HepG2 (cell line): ENCODE data around the gene CELSR2. TPM values are rescaled to one million over a fixed set of nuclear protein-coding genes. Genes with fewer than 3 reads are reported as not detected.

Source experiments
- ATAC-seq: fragments of 200-7000 bp; cut with Tn5 transposase; 3 replicates; pipeline ENCODE4 v1.9.1; 2020; ENCODE audit warnings: mild to moderate bottlenecking, moderate library complexity
- BruUV-seq: library from RNA; stranded (reverse); fragments of 400-500 nt; replicated peaks from 2 replicates; lab custom pipeline; 2021; lab: Mats Ljungman, UMichigan
- CTCF ChIA-PET: fragments of 300-600 bp; formaldehyde crosslinking; extraction: SDS; loops from one replicate; lab custom pipeline; 2021; ENCODE audit warnings: low total read pairs, inconsistent platforms, low intra/inter-chr PET ratio; lab: Yijun Ruan, JAX
- POLR2A ChIA-PET: fragments of 350-600 bp; sonication (Branson Sonifier 250); formaldehyde crosslinking; loops from one replicate; lab custom pipeline; 2020; ENCODE audit warnings: antibody characterized with exemption, inconsistent platforms; lab: Yijun Ruan, JAX
- DNase-seq: peaks from one replicate; pipeline ENCODE4 v3.0.0-alpha.2; 2015; ENCODE audit warnings: low spot score
- FAIRE-seq: peaks from 3 replicates; lab custom pipeline; 2011; peaks lifted over from hg19 to GRCh38; lab: Jason Lieb, UNC
- H2AFZ ChIP-seq: one replicate; pipeline ENCODE4 v1.6.1; 2011; ENCODE audit warnings: low read length, inconsistent platforms
- H3K27ac ChIP-seq: fragments of 300-600 bp; 3 replicates; pipeline ENCODE4 v1.8.0; 2011; ENCODE audit warnings: mixed run types, mild to moderate bottlenecking, mixed read lengths, low read length, inconsistent platforms; ENCODE audit not compliant: insufficient read depth; ENCODE audit errors: extremely low read length
- H3K27me3 ChIP-seq, 2 experiments: fragments of 200-600 bp in 1 of 2; 2 replicates in 1 of 2; 3 replicates in 1 of 2; pipeline versions ENCODE4 v1.6.0 to v1.8.0; 2011; ENCODE audit warnings: low read length in 2 of 2, mild to moderate bottlenecking in 2 of 2, moderate library complexity in 2 of 2, inconsistent platforms in 1 of 2; ENCODE audit not compliant: insufficient read depth in 2 of 2, control insufficient read depth in 1 of 2
- H3K36me3 ChIP-seq, 2 experiments: fragments of 200-600 bp in 1 of 2; replicated peaks in 1 of 2; 2 replicates in 1 of 2; 3 replicates in 1 of 2; pipeline versions ENCODE4 v1.5.1 to v1.8.0; 2011; ENCODE audit warnings: low read length in 2 of 2, inconsistent platforms in 1 of 2; ENCODE audit not compliant: insufficient read depth in 2 of 2, control insufficient read depth in 1 of 2
- H3K4me1 ChIP-seq: 2 replicates; pipeline ENCODE4 v1.5.1; 2012; ENCODE audit warnings: low read length, inconsistent platforms; ENCODE audit not compliant: insufficient read depth
- H3K4me2 ChIP-seq: 2 replicates; pipeline ENCODE4 v1.6.0; 2011; ENCODE audit warnings: low read depth, low read length, inconsistent platforms
- H3K4me3 ChIP-seq, 3 experiments: fragments of 200-600 bp in 1 of 3; sonication (generic), shearing (Covaris generic) in 1 of 3; replicated peaks in 1 of 3; 2 replicates each; pipeline ENCODE4 v1.5.1; 2011 to 2016; ENCODE audit warnings: low read length in 3 of 3, inconsistent platforms in 2 of 3, low read depth in 2 of 3, mild to moderate bottlenecking in 2 of 3, control low read depth in 1 of 3, mixed read lengths in 1 of 3; ENCODE audit not compliant: insufficient read depth in 1 of 3
- H3K79me2 ChIP-seq: one replicate; pipeline ENCODE4 v1.6.1; 2011; ENCODE audit warnings: low read length, inconsistent platforms; ENCODE audit not compliant: insufficient read depth
- H3K9ac ChIP-seq: 2 replicates; pipeline ENCODE4 v1.6.0; 2011; ENCODE audit warnings: mild to moderate bottlenecking, low read depth, low read length, inconsistent platforms; ENCODE audit not compliant: insufficient read depth
- H3K9me3 ChIP-seq: 2 replicates; pipeline ENCODE4 v1.5.1; 2012; ENCODE audit warnings: mild to moderate bottlenecking, low read length
- H4K20me1 ChIP-seq: 2 replicates; pipeline ENCODE4 v1.6.0; 2011; ENCODE audit warnings: inconsistent platforms, mild to moderate bottlenecking, low read length, moderate library complexity; ENCODE audit not compliant: insufficient read depth
- CBX1 ChIP-seq: IDR thresholded peaks from one replicate; pipeline ENCODE4 v1.6.1; 2016; ENCODE audit warnings: antibody characterized with exemption, low read depth
- ZBTB49 ChIP-seq: sonication (generic); formaldehyde crosslinking; IDR thresholded peaks from 2 replicates; pipeline ENCODE4 v1.4.0; 2020; ENCODE audit warnings: missing genetic modification reagents, borderline replicate concordance
- ZNF230 ChIP-seq: sonication (generic); formaldehyde crosslinking; IDR thresholded peaks from 2 replicates; pipeline ENCODE4 v1.4.0; 2020; ENCODE audit warnings: mild to moderate bottlenecking, missing genetic modification reagents
- ZNF263 ChIP-seq: sonication (generic); formaldehyde crosslinking; IDR thresholded peaks from 2 replicates; pipeline ENCODE4 v1.4.0; 2020; ENCODE audit warnings: missing genetic modification reagents
- ZNF580 ChIP-seq: IDR thresholded peaks from 2 replicates; pipeline ENCODE4 v1.6.1; 2016; ENCODE audit warnings: low read depth, borderline replicate concordance
- WGBS: methylation state at CpG from one replicate; pipeline ENCODE4 v1.1.6; 2017; ENCODE audit warnings: low lambda C conversion rate; 5-methylcytosine and 5-hydroxymethylcytosine counted together
- in situ Hi-C: cut with HindIII; loops from 2 replicates; pipeline ENCODE4 v1.10.0; 2017; ENCODE audit warnings: low pct_unique_long_range_greater_than_20kb; ENCODE audit not compliant: extremely low pct_ligation_motif_present
- intact Hi-C: fragments of 100-400 bp; cut with micrococcal nuclease; formaldehyde crosslinking; loops from one replicate; pipeline ENCODE4 v1.10.0; 2022; ENCODE audit not compliant: unreplicated experiment
- polyA plus RNA-seq, 8 experiments: library from polyadenylated mRNA; depleted of rRNA in 3 of 8; stranded (reverse) in 7 of 8; unstranded in 1 of 8; fragments of >200 nt; fragmentation: Illumina TruSeq in 4 of 8; extraction: Trizol in 4 of 8; gene quantifications; 2 replicates each; pipeline versions ENCODE4 v1.2.1 to v1.2.3, GENCODE V29; 2011 to 2016; ENCODE audit warnings: low read depth in 4 of 8, missing spikeins in 1 of 8, mixed read lengths in 1 of 8; ENCODE audit not compliant: insufficient read depth in 1 of 8
- total RNA-seq, 5 experiments: library from RNA; depleted of rRNA; stranded (reverse); fragments of >200 nt; fragmentation: Illumina TruSeq; extraction: Trizol; gene quantifications; 2 replicates each; pipeline ENCODE4 v1.2.3, GENCODE V29; 2016; ENCODE audit warnings: low read depth in 1 of 5
- TF ChIP-seq, protein P1 (sequence below): sonication (generic); formaldehyde crosslinking; IDR thresholded peaks from 2 replicates; pipeline ENCODE4 v1.8.0; 2022; ENCODE audit warnings: low read depth, missing genetic modification reagents

The CELSR2 gene
- total and polyA plus RNA-seq, 2 of the 13 experiments (the other 11 are each of a cell fraction or from before 2014, with no cell fraction given): 4.0 to 6.6 TPM

DNA sequence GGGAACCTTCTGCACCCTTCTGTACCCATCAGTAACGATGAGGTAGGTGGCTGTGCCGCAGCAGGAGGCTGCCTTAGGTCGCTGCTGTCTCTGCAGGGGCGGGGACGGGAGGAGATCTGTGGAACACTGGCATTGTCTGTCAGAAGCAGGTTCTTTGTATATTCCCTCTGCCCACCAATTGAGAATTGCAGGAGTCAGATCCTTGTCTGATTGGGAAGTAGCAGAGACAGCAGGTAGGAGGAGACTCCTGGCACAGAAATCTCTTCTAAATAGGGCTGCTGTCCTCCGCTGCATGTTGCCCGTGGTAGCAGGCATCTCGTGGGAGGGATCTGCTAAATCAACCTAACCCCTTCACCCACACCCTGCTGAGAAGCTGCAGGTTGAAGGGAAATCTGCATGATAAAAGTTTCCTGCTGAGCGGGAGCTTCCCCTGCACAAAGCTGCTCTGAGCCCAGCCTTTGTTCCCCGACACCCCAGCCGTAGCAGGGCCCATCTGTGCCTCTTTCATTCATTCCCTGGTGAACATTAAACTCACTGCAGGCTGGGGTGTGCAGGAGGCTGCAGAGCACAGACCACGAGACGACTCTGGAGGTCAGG, 19.7 kb upstream of the CELSR2 start:
- FAIRE-seq (no peak), DNase-seq (no peak), ATAC-seq (no peak)
- ChIA-PET CTCF (no interaction called here), POLR2A (no interaction called here)
- intact Hi-C loops: no loop called here
- no TSS peak for BruUV-seq
- Histone ChIP-seq H3K9ac (no peak overlapping the region), H3K9me3 (no peaks in the 10 kb centered on the region), H2AFZ (no peak overlapping the region), H3K27ac (no peak overlapping the region), H3K4me1 (peaks cover 12% of the 10 kb centered on the region), H3K4me3 (no peak overlapping the region), H3K36me3 (peaks cover 31 to 70% of the 10 kb centered on the region in 2 experiments), H4K20me1 (no peaks in the 10 kb centered on the region), H3K79me2 (peaks cover 3% of the 10 kb centered on the region), H3K27me3 (no peaks in the 10 kb centered on the region), H3K4me2 (no peak overlapping the region)
- TF ChIP-seq ZNF580 (no peak), ZNF263 (CRISPR knock-in tag) (no peak), CBX1 (no peak), ZBTB49 (CRISPR knock-in tag) (no peak), ZNF230 (CRISPR knock-in tag) (no peak)
- TF ChIP-seq, protein P1, sequence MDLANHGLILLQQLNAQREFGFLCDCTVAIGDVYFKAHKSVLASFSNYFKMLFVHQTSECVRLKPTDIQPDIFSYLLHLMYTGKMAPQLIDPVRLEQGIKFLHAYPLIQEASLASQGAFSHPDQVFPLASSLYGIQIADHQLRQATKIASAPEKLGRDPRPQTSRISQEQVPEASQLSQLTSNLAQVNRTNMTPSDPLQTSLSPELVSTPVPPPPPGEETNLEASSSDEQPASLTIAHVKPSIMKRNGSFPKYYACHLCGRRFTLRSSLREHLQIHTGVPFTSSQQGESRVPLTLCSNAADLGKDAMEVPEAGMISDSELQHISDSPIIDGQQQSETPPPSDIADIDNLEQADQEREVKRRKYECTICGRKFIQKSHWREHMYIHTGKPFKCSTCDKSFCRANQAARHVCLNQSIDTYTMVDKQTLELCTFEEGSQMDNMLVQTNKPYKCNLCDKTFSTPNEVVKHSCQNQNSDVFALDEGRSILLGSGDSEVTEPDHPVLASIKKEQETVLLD: no peak
- 91% methylated on average over 13 of the region's 13 CpGs for WGBS
- in situ Hi-C loops: no loop called here
